KMS-11 (cell line): Measurements from ENCODE around the gene OR5AL1.

Source experiments
- H2AFZ ChIP-seq: fragments of 200-600 bp; sonication (generic); 2 replicates; pipeline ENCODE4 v1.6.1; 2016; ENCODE audit warnings: antibody characterized with exemption, mixed run types, low read depth
- H3K27ac ChIP-seq: fragments of 200-600 bp; sonication (generic); 2 replicates; pipeline ENCODE4 v1.6.1; 2016; ENCODE audit warnings: mild to moderate bottlenecking, mixed run types
- H3K27me3 ChIP-seq: fragments of 200-600 bp; sonication (generic); 2 replicates; pipeline ENCODE4 v1.6.1; 2017; ENCODE audit warnings: mild to moderate bottlenecking, low read depth, mixed run types, moderate library complexity; ENCODE audit not compliant: insufficient read depth
- H3K36me3 ChIP-seq: fragments of 200-600 bp; sonication (generic); 2 replicates; pipeline ENCODE4 v1.6.1; 2017; ENCODE audit warnings: mild to moderate bottlenecking, mixed run types; ENCODE audit not compliant: insufficient read depth
- H3K4me1 ChIP-seq: fragments of 200-600 bp; sonication (generic); 2 replicates; pipeline ENCODE4 v1.6.1; 2016; ENCODE audit warnings: mild to moderate bottlenecking, low read depth, mixed run types; ENCODE audit not compliant: poor library complexity, severe bottlenecking
- H3K4me2 ChIP-seq: fragments of 200-600 bp; sonication (generic); 2 replicates; pipeline ENCODE4 v1.7.0; 2016; ENCODE audit warnings: mild to moderate bottlenecking, mixed run types
- H3K4me3 ChIP-seq: fragments of 200-600 bp; sonication (generic); IDR thresholded peaks from 2 replicates; pipeline ENCODE4 v1.6.1; 2017; ENCODE audit warnings: low read depth, low read length, mixed read lengths; ENCODE audit not compliant: insufficient read depth
- H3K79me2 ChIP-seq: fragments of 200-600 bp; sonication (generic); 2 replicates; pipeline ENCODE4 v1.6.1; 2016; ENCODE audit warnings: low read depth, mixed run types; ENCODE audit not compliant: insufficient read depth
- H3K9ac ChIP-seq: fragments of 200-600 bp; sonication (generic); 2 replicates; pipeline ENCODE4 v1.6.1; 2016; ENCODE audit warnings: mild to moderate bottlenecking, mixed run types
- H4K20me1 ChIP-seq: fragments of 200-600 bp; sonication (generic); 2 replicates; pipeline ENCODE4 v1.6.1; 2016; ENCODE audit warnings: mild to moderate bottlenecking, mixed run types; ENCODE audit not compliant: insufficient read depth
- TF ChIP-seq, protein P1 (sequence below): fragments of 200-600 bp; sonication (generic); conservative IDR thresholded peaks from 2 replicates; pipeline ENCODE4 v1.6.1; 2017; ENCODE audit warnings: low read depth, mild to moderate bottlenecking, antibody characterized with exemption, low read length, moderate library complexity, mixed read lengths

The OR5AL1 gene

DNA sequence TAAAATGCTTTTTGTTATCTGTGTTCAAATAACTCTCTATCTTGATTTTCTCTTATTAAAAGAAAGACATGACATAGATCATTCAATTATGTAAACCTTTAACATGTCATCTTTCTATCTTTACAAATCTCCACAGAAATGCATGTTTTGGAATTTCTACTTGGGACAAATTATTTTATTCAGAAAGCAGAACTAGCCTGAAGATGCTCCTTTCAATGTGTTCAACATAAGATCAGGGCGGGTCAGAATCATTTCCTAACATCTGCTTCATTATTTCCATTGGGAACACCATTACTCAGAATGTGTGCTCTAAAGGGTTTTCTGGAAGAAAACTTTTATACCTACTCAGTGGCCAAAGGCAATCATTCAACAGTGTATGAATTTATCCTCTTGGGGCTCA is at the start of gene OR5AL1:
TSS of gene OR5AL1 (plus strand) at position 301 of the 400 bp plus-strand sequence.
- Histone ChIP-seq H4K20me1 (no peaks in the 10 kb centered on the region), H3K79me2 (no peaks in the 10 kb centered on the region), H3K27me3 (no peaks in the 10 kb centered on the region), H3K4me3 (no peak within 1 kb of the TSS), H3K36me3 (no peaks in the 10 kb centered on the region), H3K9ac (no peak within 1 kb of the TSS), H3K27ac (no peak within 1 kb of the TSS), H3K4me2 (no peak within 1 kb of the TSS), H3K4me1 (no peaks in the 10 kb centered on the region), H2AFZ (no peak within 1 kb of the TSS)
- TF ChIP-seq, protein P1, sequence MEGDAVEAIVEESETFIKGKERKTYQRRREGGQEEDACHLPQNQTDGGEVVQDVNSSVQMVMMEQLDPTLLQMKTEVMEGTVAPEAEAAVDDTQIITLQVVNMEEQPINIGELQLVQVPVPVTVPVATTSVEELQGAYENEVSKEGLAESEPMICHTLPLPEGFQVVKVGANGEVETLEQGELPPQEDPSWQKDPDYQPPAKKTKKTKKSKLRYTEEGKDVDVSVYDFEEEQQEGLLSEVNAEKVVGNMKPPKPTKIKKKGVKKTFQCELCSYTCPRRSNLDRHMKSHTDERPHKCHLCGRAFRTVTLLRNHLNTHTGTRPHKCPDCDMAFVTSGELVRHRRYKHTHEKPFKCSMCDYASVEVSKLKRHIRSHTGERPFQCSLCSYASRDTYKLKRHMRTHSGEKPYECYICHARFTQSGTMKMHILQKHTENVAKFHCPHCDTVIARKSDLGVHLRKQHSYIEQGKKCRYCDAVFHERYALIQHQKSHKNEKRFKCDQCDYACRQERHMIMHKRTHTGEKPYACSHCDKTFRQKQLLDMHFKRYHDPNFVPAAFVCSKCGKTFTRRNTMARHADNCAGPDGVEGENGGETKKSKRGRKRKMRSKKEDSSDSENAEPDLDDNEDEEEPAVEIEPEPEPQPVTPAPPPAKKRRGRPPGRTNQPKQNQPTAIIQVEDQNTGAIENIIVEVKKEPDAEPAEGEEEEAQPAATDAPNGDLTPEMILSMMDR: no peak

- no peaks in the 10 kb centered on the region for H3K4me1 ChIP-seq
- H3K9ac ChIP-seq: no peak within 1 kb of the TSS
- H3K27me3 ChIP-seq: no peaks in the 10 kb centered on the region
- no peaks in the 10 kb centered on the region for H4K20me1 ChIP-seq
- TF ChIP-seq, protein P1: no peak
- H2AFZ ChIP-seq: no peak within 1 kb of the TSS
- H3K36me3 ChIP-seq: no peaks in the 10 kb centered on the region
- H3K79me2 ChIP-seq: no peaks in the 10 kb centered on the region
- H3K27ac ChIP-seq: no peak within 1 kb of the TSS
- H3K4me3 ChIP-seq: no peak within 1 kb of the TSS
- H3K4me2 ChIP-seq: no peak within 1 kb of the TSS
Observed at GRCh38 chr11:56375324-56375723, 37.2 kb upstream of the OR5AL1 start, which contains the start of gene OR8U1. TSS of gene OR8U1 (plus strand) at chr11:56375624. CDS start at chr11:56375624, 0 bp downstream.

DNA sequence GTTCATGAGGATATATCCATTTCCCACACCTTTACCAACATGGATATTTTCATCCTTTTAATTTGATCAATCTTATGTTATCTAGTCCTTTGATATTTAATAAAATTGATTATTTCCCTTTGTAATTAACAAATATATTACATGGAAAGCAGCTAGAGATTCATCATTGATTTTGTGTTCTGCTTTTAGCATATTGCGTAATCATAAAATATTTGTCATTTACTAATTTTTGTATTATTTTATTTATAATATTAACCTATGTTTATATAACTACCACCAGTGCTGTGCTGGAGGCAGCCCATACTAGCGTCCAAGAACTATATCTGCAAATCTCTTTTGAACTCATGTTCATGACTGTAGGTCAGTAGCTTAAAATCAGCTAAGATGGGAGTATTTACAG is 32.4 kb upstream of the OR5AL1 start:
- H3K27ac ChIP-seq: no peak overlapping the region
- H3K4me2 ChIP-seq: no peak overlapping the region
- no peak overlapping the region for H2AFZ ChIP-seq
- H3K79me2 ChIP-seq: no peaks in the 10 kb centered on the region
- TF ChIP-seq, protein P1: no peak
- no peaks in the 10 kb centered on the region for H3K27me3 ChIP-seq
- no peaks in the 10 kb centered on the region for H4K20me1 ChIP-seq
- H3K36me3 ChIP-seq: no peaks in the 10 kb centered on the region
- H3K9ac ChIP-seq: no peak overlapping the region
- no peak overlapping the region for H3K4me3 ChIP-seq
- H3K4me1 ChIP-seq: no peaks in the 10 kb centered on the region

GRCh38 chr11:56394381-56394780 is 18.1 kb upstream of the OR5AL1 start:
- H3K4me1 ChIP-seq: no peaks in the 10 kb centered on the region
- H3K79me2 ChIP-seq: no peaks in the 10 kb centered on the region
- H3K27me3 ChIP-seq: no peaks in the 10 kb centered on the region
- no peak overlapping the region for H2AFZ ChIP-seq
- no peak overlapping the region for H3K9ac ChIP-seq
- no peak overlapping the region for H3K4me3 ChIP-seq
- H4K20me1 ChIP-seq: no peaks in the 10 kb centered on the region
- TF ChIP-seq, protein P1: no peak
- H3K27ac ChIP-seq: no peak overlapping the region
- no peak overlapping the region for H3K4me2 ChIP-seq
- no peaks in the 10 kb centered on the region for H3K36me3 ChIP-seq
